CD4-positive, CD25-positive, alpha-beta regulatory T cell (primary cell): ENCODE data around the gene HOATZ. TPM values are rescaled to one million over a fixed set of nuclear protein-coding genes. Genes with fewer than 3 reads are reported as not detected.

Experiments
- ATAC-seq, 2 donors: fragments of 150-1000 bp; cut with Tn5 transposase; one replicate each; pipeline ENCODE4 v1.10.0; 2021; ENCODE audit warnings: low read depth in 2 of 2, moderate number of reproducible peaks in 2 of 2, moderate library complexity in 1 of 2
- DNase-seq, 3 donors: peaks; one replicate each; pipeline versions ENCODE4 v3.0.0 to v3.0.0-alpha.2; 2012 to 2022; ENCODE audit warnings: mixed read lengths in 1 of 3
- H3K27ac ChIP-seq: one replicate; pipeline ENCODE4 v1.7.0; 2013; ENCODE audit warnings: mild to moderate bottlenecking, low read length; ENCODE audit not compliant: insufficient read depth, poor library complexity, severe bottlenecking
- H3K27me3 ChIP-seq: one replicate; pipeline ENCODE4 v1.7.0; 2013; ENCODE audit warnings: low read length; ENCODE audit not compliant: control insufficient read depth, insufficient read depth
- H3K36me3 ChIP-seq: one replicate; pipeline ENCODE4 v1.7.0; 2013; ENCODE audit warnings: mild to moderate bottlenecking, low read length, moderate library complexity; ENCODE audit not compliant: control insufficient read depth, insufficient read depth
- H3K4me1 ChIP-seq: 2 replicates; pipeline ENCODE4 v1.7.0; 2013; ENCODE audit warnings: mild to moderate bottlenecking, low read length; ENCODE audit not compliant: insufficient read depth, control insufficient read depth, poor library complexity, severe bottlenecking
- H3K4me3 ChIP-seq: one replicate; pipeline ENCODE4 v1.7.0; 2013; ENCODE audit warnings: low read depth, mild to moderate bottlenecking, low read length, moderate library complexity
- H3K9me3 ChIP-seq, 2 experiments: 1 replicate in 1 of 2; 2 replicates in 1 of 2; pipeline ENCODE4 v1.7.0; 2013; ENCODE audit warnings: low read length in 2 of 2, mild to moderate bottlenecking in 1 of 2, moderate library complexity in 1 of 2; ENCODE audit not compliant: control insufficient read depth in 2 of 2
- H3K27ac Mint-ChIP-seq, 3 donors: one replicate each; pipeline ENCODE4 v1.8.0; 2020 to 2022; ENCODE audit warnings: mild to moderate bottlenecking in 3 of 3, mixed read lengths in 3 of 3, moderate library complexity in 2 of 3
- H3K27me3 Mint-ChIP-seq: one replicate; pipeline ENCODE4 v1.8.0; 2022; ENCODE audit warnings: mild to moderate bottlenecking, mixed read lengths
- H3K36me3 Mint-ChIP-seq: one replicate; pipeline ENCODE4 v1.8.0; 2020; ENCODE audit warnings: mixed read lengths
- H3K4me1 Mint-ChIP-seq, 4 donors: one replicate each; pipeline ENCODE4 v1.8.0; 2020 to 2022; ENCODE audit warnings: mixed read lengths in 4 of 4, mild to moderate bottlenecking in 1 of 4
- H3K4me3 Mint-ChIP-seq, 4 donors: one replicate each; pipeline ENCODE4 v1.8.0; 2020 to 2022; ENCODE audit warnings: mild to moderate bottlenecking in 4 of 4, mixed read lengths in 4 of 4, moderate library complexity in 3 of 4
- H3K9me3 Mint-ChIP-seq, 7 donors: one replicate each; pipeline ENCODE4 v1.8.0; 2020 to 2022; ENCODE audit warnings: mixed read lengths in 7 of 7, mild to moderate bottlenecking in 3 of 7, moderate library complexity in 2 of 7
- polyA plus RNA-seq, 4 donors: library from polyadenylated mRNA; unstranded; fragments of 300-500 nt; fragmentation: Illumina TruSeq; gene quantifications; one replicate each; pipeline ENCODE4 v1.2.3, GENCODE V29; 2021
- total RNA-seq: library from RNA; stranded (reverse); gene quantifications from one replicate; pipeline ENCODE4 v1.2.3, GENCODE V29; 2022

HOATZ gene
- not detected for total RNA-seq
- not detected for polyA plus RNA-seq

DNA sequence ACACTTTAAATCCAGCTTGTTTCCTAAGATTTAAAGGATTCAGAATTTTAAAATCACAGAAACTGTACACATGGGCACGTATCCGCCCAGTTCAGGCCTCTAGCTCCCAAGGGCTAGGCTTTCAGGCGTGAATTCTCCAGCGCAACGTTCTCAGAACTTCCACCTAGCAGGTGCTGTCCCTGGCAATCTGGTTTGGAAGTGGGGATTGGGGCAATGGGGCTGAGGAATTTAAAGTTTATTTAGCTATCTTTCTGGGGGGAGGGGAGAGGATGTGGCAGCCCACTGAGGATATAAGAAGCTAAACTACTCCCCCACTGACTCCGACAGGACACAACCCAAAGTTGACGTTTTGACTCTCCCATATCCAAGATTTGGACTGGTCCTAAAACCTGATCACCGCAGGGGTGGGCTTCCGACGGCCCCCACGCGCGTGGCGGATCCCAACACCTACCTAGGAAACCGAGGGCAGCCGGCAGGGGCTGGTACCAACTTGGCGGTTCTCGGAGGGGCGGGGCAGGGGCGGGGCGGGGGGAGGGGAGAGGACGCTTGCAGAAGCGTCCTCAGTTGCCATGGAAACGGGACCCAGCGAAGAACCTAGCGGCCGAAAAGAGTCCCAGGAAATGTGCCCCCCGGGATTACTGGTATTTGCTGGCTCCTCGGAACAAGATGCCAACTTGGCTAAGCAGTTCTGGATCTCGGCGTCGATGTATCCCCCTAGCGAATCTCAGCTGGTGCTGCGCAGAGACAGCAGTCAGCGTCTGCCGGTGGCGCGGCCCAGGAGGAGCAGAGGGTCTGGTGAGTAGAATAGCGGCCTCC lies at the start of gene HOATZ:
TSS of gene HOATZ (plus strand) at position 563 of the 816 bp plus-strand sequence. CDS start at position 570, 7 bp downstream.
- DNase-seq, result peak in 2 of 3 donors; percentile 3 to 40
- H3K4me1 Mint-ChIP-seq, result peaks cover 4 to 21% (median 8%) of the 10 kb centered on the region in 4 donors

GRCh38 chr11:111465400-111465799 lies 49.2 kb upstream of the HOATZ start:
- H3K27ac Mint-ChIP-seq, result no peak overlapping the region

More for the DNA sequence above, at the start of gene HOATZ:
- no peak within 1 kb of the TSS for H3K4me3 ChIP-seq
- peaks cover 4% of the 10 kb centered on the region for H3K36me3 Mint-ChIP-seq
- no peaks in the 10 kb centered on the region for H3K9me3 ChIP-seq
- no peak within 1 kb of the TSS for H3K27ac ChIP-seq
- peaks cover 0 to 3% (median 0%) of the 10 kb centered on the region in 7 donors for H3K9me3 Mint-ChIP-seq
- peaks cover 9% of the 10 kb centered on the region for H3K4me1 ChIP-seq
- H3K4me3 Mint-ChIP-seq, result peak within 1 kb of the TSS; percentile 5 to 80 (median 54)
- ATAC-seq, result no peak
- peaks cover 26% of the 10 kb centered on the region for H3K27me3 ChIP-seq
- H3K36me3 ChIP-seq, result no peaks in the 10 kb centered on the region
- peaks cover 39% of the 10 kb centered on the region for H3K27me3 Mint-ChIP-seq
- H3K27ac Mint-ChIP-seq, result no peak within 1 kb of the TSS

GRCh38 chr11:111466615-111467014 lies 48.0 kb upstream of the HOATZ start:
- H3K36me3 ChIP-seq, result no peaks in the 10 kb centered on the region
- Mint-ChIP-seq H3K4me3 (no peak overlapping the region), H3K4me1 (no peaks in the 10 kb centered on the region), H3K36me3 (no peaks in the 10 kb centered on the region), H3K27me3 (peaks cover 6% of the 10 kb centered on the region), H3K9me3 (no peaks in the 10 kb centered on the region), H3K27ac (no peak overlapping the region)
- ATAC-seq, result no peak
- H3K4me3 ChIP-seq, result no peak overlapping the region
- peaks cover 2% of the 10 kb centered on the region for H3K27me3 ChIP-seq
- H3K27ac ChIP-seq, result no peak overlapping the region
- DNase-seq, result no peak
- H3K9me3 ChIP-seq, result no peaks in the 10 kb centered on the region
- no peaks in the 10 kb centered on the region for H3K4me1 ChIP-seq

More at GRCh38 chr11:111465400-111465799, 49.2 kb upstream of the HOATZ start:
- ATAC-seq, result no peak
- H3K4me3 ChIP-seq, result no peak overlapping the region
- Mint-ChIP-seq H3K27me3 (peaks cover 6% of the 10 kb centered on the region), H3K4me3 (no peak overlapping the region), H3K4me1 (no peaks in the 10 kb centered on the region), H3K36me3 (no peaks in the 10 kb centered on the region), H3K9me3 (no peaks in the 10 kb centered on the region)
- H3K27ac ChIP-seq, result no peak overlapping the region
- peaks cover 2% of the 10 kb centered on the region for H3K27me3 ChIP-seq
- no peaks in the 10 kb centered on the region for H3K9me3 ChIP-seq
- DNase-seq, result no peak
- H3K4me1 ChIP-seq, result no peaks in the 10 kb centered on the region
- no peaks in the 10 kb centered on the region for H3K36me3 ChIP-seq

DNA sequence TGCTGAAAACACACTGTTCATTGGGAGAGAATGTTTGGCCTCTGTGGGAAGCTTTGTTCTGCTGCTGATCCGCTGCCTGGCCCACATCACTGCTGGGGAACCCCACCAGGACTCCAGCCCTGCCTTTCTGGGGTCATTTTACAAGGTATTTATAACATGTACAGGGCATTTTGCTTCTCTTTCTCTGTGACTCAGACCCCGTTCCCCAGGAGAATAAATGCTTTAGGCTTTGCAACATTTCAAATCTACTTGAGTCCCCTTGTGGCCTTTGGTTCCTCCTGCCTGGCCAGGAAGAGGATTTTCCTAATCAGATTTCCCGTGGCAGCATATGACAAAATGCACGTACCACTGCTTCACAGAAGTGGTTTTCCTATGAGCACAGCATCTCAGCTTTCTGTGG lies 45.4 kb upstream of the HOATZ start:
- Histone ChIP-seq H3K4me1 (no peaks in the 10 kb centered on the region), H3K4me3 (no peak overlapping the region), H3K9me3 (no peaks in the 10 kb centered on the region), H3K27ac (no peak overlapping the region), H3K27me3 (peaks cover 2% of the 10 kb centered on the region), H3K36me3 (no peaks in the 10 kb centered on the region)
- Mint-ChIP-seq H3K27me3 (peaks cover 6% of the 10 kb centered on the region), H3K9me3 (no peaks in the 10 kb centered on the region), H3K27ac (no peak overlapping the region), H3K4me1 (no peaks in the 10 kb centered on the region), H3K36me3 (no peaks in the 10 kb centered on the region), H3K4me3 (no peak overlapping the region)
- ATAC-seq (no peak), DNase-seq (no peak)

GRCh38 chr11:111472228-111472627 lies 42.4 kb upstream of the HOATZ start:
- no peak overlapping the region for H3K27ac ChIP-seq
- H3K4me3 Mint-ChIP-seq, result no peak overlapping the region
- no peaks in the 10 kb centered on the region for H3K36me3 Mint-ChIP-seq
- H3K36me3 ChIP-seq, result no peaks in the 10 kb centered on the region
- DNase-seq (no peak), ATAC-seq (no peak)
- no peaks in the 10 kb centered on the region for H3K9me3 ChIP-seq
- peaks cover 6% of the 10 kb centered on the region for H3K27me3 Mint-ChIP-seq
- H3K9me3 Mint-ChIP-seq, result peaks cover 0 to 2% (median 0%) of the 10 kb centered on the region in 7 donors
- peaks cover 3% of the 10 kb centered on the region for H3K27me3 ChIP-seq
- no peaks in the 10 kb centered on the region for H3K4me1 ChIP-seq
- H3K4me1 Mint-ChIP-seq, result no peaks in the 10 kb centered on the region
- no peak overlapping the region for H3K4me3 ChIP-seq
- H3K27ac Mint-ChIP-seq, result no peak overlapping the region

DNA sequence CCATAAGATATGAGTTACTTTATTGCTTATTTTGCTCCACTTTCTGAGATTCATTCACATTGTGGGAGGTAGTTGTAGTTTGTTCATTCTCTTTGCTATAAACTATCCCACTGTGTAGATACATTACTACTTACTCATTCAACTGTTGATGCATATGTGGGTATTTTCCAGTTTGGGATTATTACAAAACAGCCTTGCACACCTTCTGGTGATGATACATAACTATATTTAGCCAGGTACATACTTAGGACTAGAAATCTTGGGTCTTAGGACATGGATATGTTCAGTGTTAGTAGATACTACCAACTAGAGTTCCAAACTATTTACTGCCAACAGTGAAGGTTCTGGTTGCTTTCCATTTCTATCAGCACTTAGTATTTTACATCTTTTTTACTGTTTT lies 40.1 kb upstream of the HOATZ start:
- H3K36me3 ChIP-seq, result no peaks in the 10 kb centered on the region
- no peak overlapping the region for H3K4me3 ChIP-seq
- Mint-ChIP-seq H3K36me3 (no peaks in the 10 kb centered on the region), H3K4me3 (no peak overlapping the region), H3K9me3 (peaks cover 0 to 4% (median 0%) of the 10 kb centered on the region in 7 donors), H3K27me3 (peaks cover 12% of the 10 kb centered on the region), H3K4me1 (peaks cover 0 to 1% (median 0%) of the 10 kb centered on the region in 4 donors), H3K27ac (no peak overlapping the region)
- DNase-seq, result no peak
- no peak for ATAC-seq
- peaks cover 6% of the 10 kb centered on the region for H3K27me3 ChIP-seq
- H3K9me3 ChIP-seq, result no peaks in the 10 kb centered on the region
- H3K27ac ChIP-seq, result no peak overlapping the region
- H3K4me1 ChIP-seq, result no peaks in the 10 kb centered on the region

GRCh38 chr11:111476366-111476765 lies 38.2 kb upstream of the HOATZ start:
- Mint-ChIP-seq H3K4me3 (no peak overlapping the region), H3K4me1 (peaks cover 0 to 12% (median 5%) of the 10 kb centered on the region in 4 donors), H3K9me3 (peaks cover 0 to 17% (median 3%) of the 10 kb centered on the region in 7 donors), H3K27ac (no peak overlapping the region), H3K36me3 (no peaks in the 10 kb centered on the region), H3K27me3 (peaks cover 18% of the 10 kb centered on the region)
- peaks cover 6% of the 10 kb centered on the region for H3K27me3 ChIP-seq
- no peaks in the 10 kb centered on the region for H3K36me3 ChIP-seq
- no peaks in the 10 kb centered on the region for H3K4me1 ChIP-seq
- DNase-seq (no peak), ATAC-seq (no peak)
- no peak overlapping the region for H3K4me3 ChIP-seq
- peaks cover 0 to 3% of the 10 kb centered on the region in 2 experiments for H3K9me3 ChIP-seq
- H3K27ac ChIP-seq, result no peak overlapping the region

DNA sequence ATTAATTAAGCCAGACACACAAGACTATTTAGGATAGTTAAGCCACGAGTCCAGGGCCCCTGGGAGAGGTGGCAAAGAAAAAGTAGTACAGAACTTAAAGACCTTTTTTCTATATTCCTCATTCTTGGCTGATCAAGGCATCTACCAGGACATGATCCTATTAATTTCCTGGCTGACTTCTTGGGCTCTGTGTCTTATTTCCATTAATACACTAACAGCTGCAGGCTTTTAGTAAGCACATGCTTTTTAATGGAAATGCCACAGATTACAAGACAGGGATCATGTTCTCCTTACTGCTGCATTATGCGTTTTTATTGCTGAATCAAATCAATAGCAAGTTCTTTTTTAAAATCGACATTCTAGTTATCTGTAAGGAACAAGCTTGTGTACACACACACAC lies 37.6 kb upstream of the HOATZ start:
- Histone ChIP-seq H3K27me3 (peaks cover 6% of the 10 kb centered on the region), H3K4me1 (no peaks in the 10 kb centered on the region), H3K36me3 (no peaks in the 10 kb centered on the region), H3K4me3 (no peak overlapping the region), H3K27ac (no peak overlapping the region), H3K9me3 (peaks cover 0 to 3% of the 10 kb centered on the region in 2 experiments)
- Mint-ChIP-seq H3K27me3 (peaks cover 22% of the 10 kb centered on the region), H3K4me1 (peaks cover 0 to 12% (median 5%) of the 10 kb centered on the region in 4 donors), H3K9me3 (peaks cover 0 to 17% (median 3%) of the 10 kb centered on the region in 7 donors), H3K27ac (no peak overlapping the region), H3K36me3 (no peaks in the 10 kb centered on the region), H3K4me3 (no peak overlapping the region)
- ATAC-seq (no peak), DNase-seq (no peak)
